ENCODE results near the gene SPDYE6. TPM values are rescaled to one million over a fixed set of nuclear protein-coding genes. Genes with fewer than 3 reads are reported as not detected.
"Not testable (repeated sequence)": the region's sequence is repeated elsewhere in the genome, so short reads cannot be mapped to it uniquely, and the experiment has no call there.

Gene SPDYE6
- total RNA-seq, 1 experiment from 2014 or later, result not detected

DNA sequence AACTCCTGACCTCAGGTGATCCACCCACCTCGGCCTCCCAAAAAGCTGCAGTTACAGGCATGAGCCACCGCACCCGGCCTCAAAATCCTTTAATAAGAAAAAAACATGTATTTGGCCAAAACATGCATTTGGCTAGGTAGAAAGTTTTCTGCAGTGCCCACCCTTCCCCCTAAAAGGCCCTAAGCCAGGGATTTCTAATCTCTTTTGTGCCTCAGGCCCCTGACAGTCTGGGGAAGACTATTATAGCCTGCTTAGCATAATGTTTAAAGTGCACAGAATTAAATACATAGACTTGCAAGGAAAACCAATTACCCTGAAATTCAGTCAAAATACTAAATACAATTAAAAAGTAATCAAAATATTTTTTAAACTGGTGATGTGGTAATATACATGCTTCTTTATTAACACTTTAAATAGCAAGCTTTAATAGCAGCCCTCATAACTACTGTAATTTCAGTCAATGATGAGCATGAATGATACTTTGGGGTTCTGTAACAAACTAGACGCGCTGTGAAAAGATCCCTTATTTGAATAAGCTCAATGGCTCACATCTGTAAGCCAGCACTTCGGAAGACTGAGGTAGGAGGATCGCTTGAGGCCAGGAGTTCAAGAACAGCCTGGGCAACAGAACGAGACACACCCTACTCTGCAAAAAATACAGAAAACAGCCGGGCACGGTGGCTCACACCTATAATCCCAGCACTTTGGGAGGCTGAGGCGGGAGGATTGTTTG is 29.9 kb downstream of the SPDYE6 start:
- no peak for DNase-seq (ENCODE audit: low read depth, low spot score)
- ChIA-PET POLR2A (no interaction called here), RAD21 (ENCODE audit: low non-redundant PET in 1 of 2, low total read pairs in 2 of 2, uncharacterized antibody in 2 of 2, unreplicated experiment in 2 of 2) (no interaction called here), CTCF (no interaction called here)
- Histone ChIP-seq H3K9me2 (ENCODE audit: insufficient read depth) (no peaks in the 10 kb centered on the region), H3K9me3 (ENCODE audit: control insufficient read depth in 1 of 2, insufficient read depth in 1 of 2, low read depth in 1 of 2, low read length in 2 of 2) (no peaks in the 10 kb centered on the region), H4K20me1 (ENCODE audit: insufficient read depth) (no peaks in the 10 kb centered on the region), H3K9ac (ENCODE audit: low read length) (no peak overlapping the region), H2AFZ (ENCODE audit: low read depth, low read length, poor library complexity, severe bottlenecking) (no peak overlapping the region), H3K36me3 (ENCODE audit: control insufficient read depth in 1 of 2, insufficient read depth in 2 of 2, low read length in 2 of 2) (no peaks in the 10 kb centered on the region), H3K4me2 (ENCODE audit: low read length) (no peak overlapping the region), H3K27me3 (ENCODE audit: insufficient read depth, low read length) (no peaks in the 10 kb centered on the region), H3K4me1 (ENCODE audit: control insufficient read depth in 1 of 2, insufficient read depth in 2 of 2, low read length in 2 of 2) (no peaks in the 10 kb centered on the region), H3K4me3 (replicated peaks in 1 of 2; ENCODE audit: low read depth in 1 of 2, low read length in 2 of 2) (no peak overlapping the region), H3K27ac (ENCODE audit: low read depth, low read length) (no peak overlapping the region), H3K79me2 (ENCODE audit: insufficient read depth, low read length) (no peaks in the 10 kb centered on the region)
- no peak for ATAC-seq
- no peak for TF ChIP-seq POLR2AphosphoS5 (IDR thresholded peaks at IDR 0.05; ENCODE audit: low read depth, low read length)
- TF ChIP-seq ZFX (IDR thresholded peaks at IDR 0.05), result no peak
- TF ChIP-seq YY1 (IDR thresholded peaks at IDR 0.05; ENCODE audit: extremely low read depth, insufficient replicate concordance, low read depth, low read length), result no peak
- no peak for TF ChIP-seq TCF7L2 (IDR thresholded peaks at IDR 0.05; ENCODE audit: borderline replicate concordance, extremely low read depth, insufficient read depth, insufficient read length)
- no peak for TF ChIP-seq SRF (IDR thresholded peaks at IDR 0.05; ENCODE audit: low read depth)
- TF ChIP-seq, protein P1, sequence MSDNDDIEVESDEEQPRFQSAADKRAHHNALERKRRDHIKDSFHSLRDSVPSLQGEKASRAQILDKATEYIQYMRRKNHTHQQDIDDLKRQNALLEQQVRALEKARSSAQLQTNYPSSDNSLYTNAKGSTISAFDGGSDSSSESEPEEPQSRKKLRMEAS (IDR thresholded peaks at IDR 0.05), result no peak
- no peak for TF ChIP-seq ZNF274 (IDR thresholded peaks at IDR 0.05; ENCODE audit: low read depth, low read length)
- TF ChIP-seq REST (IDR thresholded peaks at IDR 0.05; ENCODE audit: low read depth), result no peak
- no peak for TF ChIP-seq SIN3A (IDR thresholded peaks at IDR 0.05; ENCODE audit: low read depth)
- TF ChIP-seq CEBPB (IDR thresholded peaks at IDR 0.05; ENCODE audit: low read depth), result no peak
- TF ChIP-seq POLR2A (IDR thresholded peaks at IDR 0.05; ENCODE audit: borderline replicate concordance, extremely low read depth, insufficient read depth, insufficient read length), result no peak
- TF ChIP-seq CTCF (IDR thresholded peaks at IDR 0.05 in 2 of 3, conservative IDR thresholded peaks at IDR 0.05 in 1 of 3; ENCODE audit: borderline replicate concordance in 1 of 3, insufficient read depth in 1 of 3, low read depth in 2 of 3, low read length in 2 of 3), result no peak
- TF ChIP-seq EZH2 (IDR thresholded peaks at IDR 0.05), result no peak
- TF ChIP-seq EZH2phosphoT487 (IDR thresholded peaks at IDR 0.05; ENCODE audit: borderline replicate concordance), result no peak
- intact Hi-C loops (cut with micrococcal nuclease), result no loop called here
- BruUV-seq (replicated peaks), result no TSS peak

DNA sequence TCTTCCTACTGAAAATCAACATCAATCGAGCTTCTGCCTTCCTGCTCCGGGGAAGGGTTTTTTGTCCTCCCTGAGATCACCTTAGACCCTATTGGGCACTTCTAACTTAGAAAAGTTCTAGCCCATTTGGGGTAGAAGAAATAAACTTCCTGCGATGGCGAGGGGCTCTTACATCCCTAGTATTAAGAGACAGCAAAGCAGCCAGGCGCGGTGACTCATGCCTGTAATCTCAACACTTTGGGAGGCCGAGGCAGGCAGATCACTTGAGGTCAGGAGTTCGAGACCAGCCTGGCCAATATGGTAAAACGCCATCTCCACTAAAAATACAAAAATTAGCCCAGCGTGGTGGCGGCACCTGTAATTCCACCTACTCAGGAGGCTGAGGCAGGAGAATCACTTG is 31.1 kb downstream of the SPDYE6 start:
- CTCF ChIA-PET, result not testable (repeated sequence)

More for the DNA sequence above, 31.1 kb downstream of the SPDYE6 start:
- BruUV-seq (replicated peaks); H3K36me3 ChIP-seq (ENCODE audit: control insufficient read depth in 1 of 2, insufficient read depth in 2 of 2, low read length in 2 of 2); H3K9me3 ChIP-seq (ENCODE audit: control insufficient read depth in 1 of 2, insufficient read depth in 1 of 2, low read depth in 1 of 2, low read length in 2 of 2); H3K4me3 ChIP-seq (replicated peaks in 1 of 2; ENCODE audit: low read depth in 1 of 2, low read length in 2 of 2); intact Hi-C loops (cut with micrococcal nuclease); H3K27ac ChIP-seq (ENCODE audit: low read depth, low read length); H2AFZ ChIP-seq (ENCODE audit: low read depth, low read length, poor library complexity, severe bottlenecking); H3K27me3 ChIP-seq (ENCODE audit: insufficient read depth, low read length); H3K9ac ChIP-seq (ENCODE audit: low read length); H3K9me2 ChIP-seq (ENCODE audit: insufficient read depth); H4K20me1 ChIP-seq (ENCODE audit: insufficient read depth); DNase-seq (ENCODE audit: low read depth, low spot score); POLR2A ChIA-PET; H3K4me2 ChIP-seq (ENCODE audit: low read length); H3K79me2 ChIP-seq (ENCODE audit: insufficient read depth, low read length); ATAC-seq; H3K4me1 ChIP-seq (ENCODE audit: control insufficient read depth in 1 of 2, insufficient read depth in 2 of 2, low read length in 2 of 2); RAD21 ChIA-PET (ENCODE audit: low non-redundant PET in 1 of 2, low total read pairs in 2 of 2, uncharacterized antibody in 2 of 2, unreplicated experiment in 2 of 2): not testable (repeated sequence)
